Mucosa of stomach (tissue), 1 donor: ENCODE data around the gene RAB14.
"Not testable (repeated sequence)": the region's sequence is repeated elsewhere in the genome, so short reads cannot be mapped to it uniquely, and the experiment has no call there.

ENCODE experiments used
- H3K27me3 ChIP-seq: one replicate; pipeline ENCODE4 v1.7.0; 2013; ENCODE audit warnings: mild to moderate bottlenecking, low read length; ENCODE audit not compliant: control insufficient read depth, insufficient read depth
- H3K36me3 ChIP-seq: one replicate; pipeline ENCODE4 v1.7.0; 2013; ENCODE audit warnings: low read length; ENCODE audit not compliant: control insufficient read depth, insufficient read depth
- H3K4me1 ChIP-seq: one replicate; pipeline ENCODE4 v1.7.0; 2013; ENCODE audit warnings: mild to moderate bottlenecking, low read length; ENCODE audit not compliant: control insufficient read depth, insufficient read depth
- H3K4me3 ChIP-seq: one replicate; pipeline ENCODE4 v1.7.0; 2013; ENCODE audit warnings: low read length
- H3K9ac ChIP-seq: one replicate; pipeline ENCODE4 v1.7.0; 2013; ENCODE audit warnings: mild to moderate bottlenecking, low read length, moderate library complexity
- H3K9me3 ChIP-seq: one replicate; pipeline ENCODE4 v1.7.0; 2013; ENCODE audit warnings: mild to moderate bottlenecking, low read length, moderate library complexity; ENCODE audit not compliant: control insufficient read depth
- donor health status: Pancreatic carcinoma.

RAB14 gene

GRCh38 chr9:121185178-121185745 lies 16.4 kb downstream of the RAB14 start:
- Histone ChIP-seq H3K4me3 (no peak overlapping the region), H3K36me3 (no peaks in the 10 kb centered on the region), H3K4me1 (peaks cover 14% of the 10 kb centered on the region)

GRCh38 chr9:121184463-121184862 lies 17.2 kb downstream of the RAB14 start:
- Histone ChIP-seq H3K4me1 (peaks cover 14% of the 10 kb centered on the region), H3K36me3 (no peaks in the 10 kb centered on the region), H3K4me3 (no peak overlapping the region), H3K27me3 (no peaks in the 10 kb centered on the region), H3K9ac (no peak overlapping the region), H3K9me3 (no peaks in the 10 kb centered on the region)

More at GRCh38 chr9:121185178-121185745, 16.4 kb downstream of the RAB14 start:
- Histone ChIP-seq H3K9me3 (no peaks in the 10 kb centered on the region), H3K27me3 (no peaks in the 10 kb centered on the region), H3K9ac (no peak overlapping the region)

GRCh38 chr9:121183666-121184423 lies 17.8 kb downstream of the RAB14 start:
- H3K36me3 ChIP-seq: no peaks in the 10 kb centered on the region
- H3K9ac ChIP-seq: no peak overlapping the region
- H3K9me3 ChIP-seq: no peaks in the 10 kb centered on the region
- H3K4me3 ChIP-seq: no peak overlapping the region
- peaks cover 14% of the 10 kb centered on the region for H3K4me1 ChIP-seq
- no peaks in the 10 kb centered on the region for H3K27me3 ChIP-seq

GRCh38 chr9:121182989-121183388 lies 18.7 kb downstream of the RAB14 start:
- Histone ChIP-seq H3K9me3 (no peaks in the 10 kb centered on the region), H3K36me3 (no peaks in the 10 kb centered on the region), H3K9ac (no peak overlapping the region), H3K4me3 (no peak overlapping the region), H3K4me1 (peaks cover 14% of the 10 kb centered on the region), H3K27me3 (no peaks in the 10 kb centered on the region)

GRCh38 chr9:121182101-121182836 lies 19.4 kb downstream of the RAB14 start:
- H3K4me1 ChIP-seq: peaks cover 14% of the 10 kb centered on the region
- H3K9me3 ChIP-seq: no peaks in the 10 kb centered on the region
- H3K36me3 ChIP-seq: no peaks in the 10 kb centered on the region
- H3K27me3 ChIP-seq: no peaks in the 10 kb centered on the region
- H3K4me3 ChIP-seq: no peak overlapping the region
- H3K9ac ChIP-seq: no peak overlapping the region

- Histone ChIP-seq H3K9me3 (no peaks in the 10 kb centered on the region), H3K9ac (no peak overlapping the region), H3K4me3 (no peak overlapping the region), H3K27me3 (no peaks in the 10 kb centered on the region), H3K36me3 (no peaks in the 10 kb centered on the region), H3K4me1 (peaks cover 8% of the 10 kb centered on the region)
Observed at GRCh38 chr9:121179930-121180681, 21.6 kb downstream of the RAB14 start.

GRCh38 chr9:121179373-121179721 lies 22.3 kb downstream of the RAB14 start:
- not testable (repeated sequence) for H3K36me3 ChIP-seq, H3K9me3 ChIP-seq, H3K4me3 ChIP-seq, H3K4me1 ChIP-seq, H3K9ac ChIP-seq, H3K27me3 ChIP-seq

GRCh38 chr9:121178676-121179372 lies 22.8 kb downstream of the RAB14 start:
- Histone ChIP-seq H3K9ac (no peak overlapping the region), H3K36me3 (no peaks in the 10 kb centered on the region), H3K4me3 (no peak overlapping the region), H3K27me3 (no peaks in the 10 kb centered on the region), H3K4me1 (peaks cover 8% of the 10 kb centered on the region), H3K9me3 (no peaks in the 10 kb centered on the region)

GRCh38 chr9:121173501-121173900 lies 28.2 kb downstream of the RAB14 start:
- Histone ChIP-seq H3K9ac (no peak overlapping the region), H3K4me1 (no peaks in the 10 kb centered on the region), H3K4me3 (no peak overlapping the region), H3K36me3 (no peaks in the 10 kb centered on the region), H3K9me3 (no peaks in the 10 kb centered on the region), H3K27me3 (no peaks in the 10 kb centered on the region)

- Histone ChIP-seq H3K4me1 (no peaks in the 10 kb centered on the region), H3K27me3 (no peaks in the 10 kb centered on the region), H3K9ac (no peak overlapping the region), H3K4me3 (no peak overlapping the region), H3K36me3 (no peaks in the 10 kb centered on the region), H3K9me3 (no peaks in the 10 kb centered on the region)
Observed at GRCh38 chr9:121172726-121173487, 28.8 kb downstream of the RAB14 start.

- no peak overlapping the region for H3K9ac ChIP-seq
- H3K36me3 ChIP-seq: peaks cover 5% of the 10 kb centered on the region
Observed at GRCh38 chr9:121171236-121171635, 30.4 kb downstream of the RAB14 start.

More at GRCh38 chr9:121171236-121171635, 30.4 kb downstream of the RAB14 start:
- Histone ChIP-seq H3K9me3 (no peaks in the 10 kb centered on the region), H3K4me3 (no peak overlapping the region), H3K4me1 (no peaks in the 10 kb centered on the region), H3K27me3 (no peaks in the 10 kb centered on the region)
